ENCODE data around the gene BMP7. TPM values are rescaled to one million over a fixed set of nuclear protein-coding genes. Genes with fewer than 3 reads are reported as not detected.

Gene BMP7
- total and polyA plus RNA-seq, 9 of the 15 experiments (the other 6 are each of a cell fraction or from before 2014, with no cell fraction given): 0.18 TPM; not detected in 8

DNA sequence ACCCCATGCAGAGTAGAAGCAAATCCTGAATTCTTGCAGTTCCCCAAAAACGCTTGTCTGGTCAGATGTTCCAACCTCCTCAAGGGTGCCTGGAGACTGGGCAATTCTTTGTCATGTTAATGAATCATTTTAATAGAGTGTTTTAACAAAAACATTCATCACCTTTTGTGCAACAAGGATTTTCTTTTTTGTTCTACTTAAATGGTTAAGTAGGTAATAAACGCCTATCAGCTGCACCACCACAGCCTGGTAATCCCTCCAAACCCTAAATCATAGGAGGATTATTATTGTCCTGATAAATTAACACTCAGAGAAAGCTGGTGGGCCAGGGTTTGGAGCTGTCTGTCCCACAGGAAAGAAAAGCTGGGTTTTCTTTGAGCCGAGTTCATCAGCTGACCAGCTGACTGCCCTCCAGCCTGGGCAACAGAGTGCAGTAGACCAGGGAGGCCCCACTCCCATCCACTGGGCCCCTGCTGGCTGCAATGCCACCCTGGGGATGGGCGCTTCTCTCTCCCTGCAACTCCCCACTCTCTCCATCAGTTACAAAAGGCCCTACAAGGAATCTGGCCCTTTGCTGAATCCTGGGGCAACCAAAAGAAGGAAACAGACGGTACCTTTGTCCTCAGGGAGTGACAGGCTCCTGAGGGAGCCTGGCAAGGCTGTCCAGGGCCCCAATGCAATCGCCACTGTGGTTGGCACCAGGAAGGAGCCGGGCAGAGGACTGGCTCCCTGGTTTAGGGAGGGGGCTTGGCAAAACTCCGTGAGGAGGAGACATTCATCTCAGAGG lies 23.1 kb upstream of the BMP7 start:
- H3K4me3 ChIP-seq: no peak overlapping the region
- H4K20me1 ChIP-seq (replicated peaks; ENCODE audit: control insufficient read depth, insufficient read depth, low read length): 0 out of 2 replicates have a peak, but pooled peaks cover 3% of the 10 kb centered on the region
- WGBS (ENCODE audit: insufficient coverage, low coverage, missing lambda C conversion rate): 2% methylated on average over 7 of the region's 8 CpGs
- H3K9me1 ChIP-seq (ENCODE audit: control insufficient read depth, insufficient read depth, low read length): no peaks in the 10 kb centered on the region
- no peak for TF ChIP-seq ZNF146 (CRISPR knock-in tag; IDR thresholded peaks at IDR 0.05; ENCODE audit: unreplicated experiment)
- H3K4me2 ChIP-seq (ENCODE audit: insufficient read depth, low read length): no peak overlapping the region
- no peaks in the 10 kb centered on the region for H3K9me3 ChIP-seq (replicated peaks; ENCODE audit: control insufficient read depth, insufficient read depth, low read depth, low read length)
- peaks cover 31 to 82% of the 10 kb centered on the region in 2 experiments for H3K27me3 ChIP-seq (ENCODE audit: control insufficient read depth in 2 of 2, insufficient read depth in 2 of 2, low read length in 2 of 2)
- no peak overlapping the region for H2AFZ ChIP-seq (ENCODE audit: low read depth, low read length)
- no peaks in the 10 kb centered on the region for H3K36me3 ChIP-seq (ENCODE audit: control insufficient read depth, insufficient read depth, low read length)
- H3K79me2 ChIP-seq (ENCODE audit: control insufficient read depth, insufficient read depth, low read length): no peaks in the 10 kb centered on the region
- CTCF ChIA-PET (ENCODE audit: low intra/inter-chr PET ratio): no interaction called here
- H3K4me1 ChIP-seq (replicated peaks in 1 of 2; ENCODE audit: control insufficient read depth in 2 of 2, insufficient read depth in 2 of 2, low read length in 2 of 2): no peaks in the 10 kb centered on the region
- FAIRE-seq (no peak), ATAC-seq (no peak), DNase-seq (ENCODE audit: extremely low read depth in 1 of 4, low spot score in 3 of 4) (no peak)
- in situ Hi-C loops (cut with MboI): no loop called here
- H3K9ac ChIP-seq (ENCODE audit: insufficient read depth in 1 of 2, low read depth in 2 of 2, low read length in 2 of 2): no peak overlapping the region
- H3K27ac ChIP-seq (ENCODE audit: extremely low read depth, low read depth, low read length): no peak overlapping the region
- POLR2A ChIA-PET: no interaction called here
- BruUV-seq (replicated peaks): no TSS peak
- intact Hi-C loops (cut with micrococcal nuclease): no loop called here

DNA sequence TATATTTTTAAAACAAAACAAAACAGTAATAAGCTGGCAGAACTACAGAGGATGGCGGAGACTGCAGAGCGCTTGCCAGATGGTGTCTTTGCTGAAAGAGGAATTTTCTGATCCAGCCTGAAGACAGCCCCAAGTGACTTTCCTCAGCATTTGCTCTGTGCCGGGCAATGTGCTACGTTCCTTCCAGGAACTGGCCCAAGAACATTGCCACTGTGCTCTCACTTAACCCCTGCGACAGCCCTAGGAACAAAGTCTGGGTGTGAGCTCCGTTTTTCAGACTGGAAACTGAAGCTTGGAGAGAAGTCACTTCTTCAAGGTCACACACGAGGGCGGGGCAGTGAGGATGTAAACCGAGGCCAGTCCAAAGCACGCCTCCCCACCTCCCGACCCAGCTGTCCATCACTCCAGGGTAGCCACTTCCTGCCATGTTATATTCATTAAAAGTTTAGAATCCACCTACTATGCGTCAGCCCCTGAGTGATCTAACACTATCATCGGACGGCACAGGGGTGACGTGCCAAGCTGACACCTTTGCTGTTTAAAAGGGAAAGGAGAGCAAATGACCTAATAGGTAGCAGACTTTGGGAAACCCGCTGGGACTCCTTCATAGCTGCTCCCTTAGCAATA lies 22.3 kb upstream of the BMP7 start:
- intact Hi-C loops (cut with micrococcal nuclease): no loop called here
- CTCF ChIA-PET (ENCODE audit: low intra/inter-chr PET ratio): no interaction called here

More for the DNA sequence above, 22.3 kb upstream of the BMP7 start:
- H3K4me2 ChIP-seq (ENCODE audit: insufficient read depth, low read length): no peak overlapping the region
- ATAC-seq: no peak
- H3K9ac ChIP-seq (ENCODE audit: insufficient read depth in 1 of 2, low read depth in 2 of 2, low read length in 2 of 2): no peak overlapping the region
- in situ Hi-C loops (cut with MboI): no loop called here
- H4K20me1 ChIP-seq (replicated peaks; ENCODE audit: control insufficient read depth, insufficient read depth, low read length): 0 out of 2 replicates have a peak, but pooled peaks cover 3% of the 10 kb centered on the region
- H3K36me3 ChIP-seq (ENCODE audit: control insufficient read depth, insufficient read depth, low read length): no peaks in the 10 kb centered on the region
- peaks cover 28 to 82% of the 10 kb centered on the region in 2 experiments for H3K27me3 ChIP-seq (ENCODE audit: control insufficient read depth in 2 of 2, insufficient read depth in 2 of 2, low read length in 2 of 2)
- WGBS (ENCODE audit: insufficient coverage, low coverage, missing lambda C conversion rate): 2% methylated on average over 16 of the region's 16 CpGs
- POLR2A ChIA-PET: no interaction called here
- no peak overlapping the region for H3K4me3 ChIP-seq
- FAIRE-seq: no peak
- no peaks in the 10 kb centered on the region for H3K9me3 ChIP-seq (replicated peaks; ENCODE audit: control insufficient read depth, insufficient read depth, low read depth, low read length)
- H3K9me1 ChIP-seq (ENCODE audit: control insufficient read depth, insufficient read depth, low read length): no peaks in the 10 kb centered on the region
- no peak overlapping the region for H3K27ac ChIP-seq (ENCODE audit: extremely low read depth, low read depth, low read length)
- no peak for DNase-seq (ENCODE audit: extremely low read depth in 1 of 4, low spot score in 3 of 4)
- H2AFZ ChIP-seq (ENCODE audit: low read depth, low read length): no peak overlapping the region
- TF ChIP-seq, protein P1, sequence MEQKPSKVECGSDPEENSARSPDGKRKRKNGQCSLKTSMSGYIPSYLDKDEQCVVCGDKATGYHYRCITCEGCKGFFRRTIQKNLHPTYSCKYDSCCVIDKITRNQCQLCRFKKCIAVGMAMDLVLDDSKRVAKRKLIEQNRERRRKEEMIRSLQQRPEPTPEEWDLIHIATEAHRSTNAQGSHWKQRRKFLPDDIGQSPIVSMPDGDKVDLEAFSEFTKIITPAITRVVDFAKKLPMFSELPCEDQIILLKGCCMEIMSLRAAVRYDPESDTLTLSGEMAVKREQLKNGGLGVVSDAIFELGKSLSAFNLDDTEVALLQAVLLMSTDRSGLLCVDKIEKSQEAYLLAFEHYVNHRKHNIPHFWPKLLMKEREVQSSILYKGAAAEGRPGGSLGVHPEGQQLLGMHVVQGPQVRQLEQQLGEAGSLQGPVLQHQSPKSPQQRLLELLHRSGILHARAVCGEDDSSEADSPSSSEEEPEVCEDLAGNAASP (IDR thresholded peaks at IDR 0.05): no peak
- TF ChIP-seq, protein P2, sequence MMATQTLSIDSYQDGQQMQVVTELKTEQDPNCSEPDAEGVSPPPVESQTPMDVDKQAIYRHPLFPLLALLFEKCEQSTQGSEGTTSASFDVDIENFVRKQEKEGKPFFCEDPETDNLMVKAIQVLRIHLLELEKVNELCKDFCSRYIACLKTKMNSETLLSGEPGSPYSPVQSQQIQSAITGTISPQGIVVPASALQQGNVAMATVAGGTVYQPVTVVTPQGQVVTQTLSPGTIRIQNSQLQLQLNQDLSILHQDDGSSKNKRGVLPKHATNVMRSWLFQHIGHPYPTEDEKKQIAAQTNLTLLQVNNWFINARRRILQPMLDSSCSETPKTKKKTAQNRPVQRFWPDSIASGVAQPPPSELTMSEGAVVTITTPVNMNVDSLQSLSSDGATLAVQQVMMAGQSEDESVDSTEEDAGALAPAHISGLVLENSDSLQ (IDR thresholded peaks at IDR 0.05): 0 out of 2 replicates have a peak, but pooled peaks have one; percentile 15
- 0 out of 2 replicates have a peak, but pooled peaks have one; percentile 18 for TF ChIP-seq ESRRA (IDR thresholded peaks at IDR 0.05; ENCODE audit: borderline replicate concordance, low read depth)
- H3K79me2 ChIP-seq (ENCODE audit: control insufficient read depth, insufficient read depth, low read length): no peaks in the 10 kb centered on the region
- no peaks in the 10 kb centered on the region for H3K4me1 ChIP-seq (replicated peaks in 1 of 2; ENCODE audit: control insufficient read depth in 2 of 2, insufficient read depth in 2 of 2, low read length in 2 of 2)
- no TSS peak for BruUV-seq (replicated peaks)

Data from K562 (cell line).